A549 (cell line): Measurements from ENCODE around the gene PFN3.

ENCODE experiments used
- CEBPB ChIP-seq, 2 experiments: fragments of >200 bp in 1 of 2; sonication (Bioruptor Twin) in 1 of 2; formaldehyde crosslinking in 1 of 2; IDR thresholded peaks; 2 replicates each; pipeline ENCODE4 v1.6.1; 2012 to 2016
- CTCF ChIP-seq: fragments of >200 bp; sonication (Bioruptor Twin); formaldehyde crosslinking; IDR thresholded peaks from 3 replicates; pipeline ENCODE4 v1.5.1; 2016
- HMGXB4 ChIP-seq: fragments of 250-450 bp; sonication (Bioruptor Pico); IDR thresholded peaks from 2 replicates; pipeline ENCODE4 v1.5.0; 2021; ENCODE audit warnings: mild to moderate bottlenecking, moderate library complexity, borderline replicate concordance
- JUN ChIP-seq, 2 experiments: fragments of >200 bp; sonication (Bioruptor Twin); formaldehyde crosslinking; IDR thresholded peaks; 2 replicates in 1 of 2; 3 replicates in 1 of 2; pipeline ENCODE4 v1.6.1; 2016 to 2017
- MAFK ChIP-seq: fragments of 450-650 bp; IDR thresholded peaks from 2 replicates; pipeline ENCODE4 v1.6.1; 2014; ENCODE audit not compliant: partially characterized antibody
- MAZ ChIP-seq: fragments of 150-350 bp; IDR thresholded peaks from 2 replicates; pipeline ENCODE4 v1.6.1; 2014; ENCODE audit warnings: antibody characterized with exemption, low read depth, low read length, borderline replicate concordance
- POLR2A ChIP-seq: IDR thresholded peaks from 2 replicates; pipeline ENCODE4 v1.6.1; 2012; ENCODE audit warnings: mild to moderate bottlenecking, low read length

- TF ChIP-seq CEBPB (IDR thresholded peaks at IDR 0.05) (no peak), JUN (IDR thresholded peaks at IDR 0.05) (no peak), CTCF (no peak), MAFK (no peak), HMGXB4 (no peak), MAZ (no peak), POLR2A (no peak)
These were observed 39.1 kb upstream of the PFN3 start for GRCh38 chr5:177439518-177440053.
